ENCODE results near the gene TNFRSF1B. TPM values are rescaled to one million over a fixed set of nuclear protein-coding genes. Genes with fewer than 3 reads are reported as not detected.

The TNFRSF1B gene
- total RNA-seq, 1 donor from 2014 or later = 14.0 TPM

Other genes starting within 250 kb of the TNFRSF1B start
- gene KIAA2013, start 240.6 kb upstream of the TNFRSF1B start, total RNA-seq (ENCODE audit: insufficient read depth, low replicate concordance) = 44.3 TPM
- gene PLOD1, start 232.3 kb upstream of the TNFRSF1B start, total RNA-seq (ENCODE audit: insufficient read depth, low replicate concordance) = 238 TPM
- 25.5 TPM for gene MFN2, start 186.5 kb upstream of the TNFRSF1B start, total RNA-seq (ENCODE audit: insufficient read depth, low replicate concordance)
- 14.0 TPM for gene MIIP, start 147.5 kb upstream of the TNFRSF1B start, total RNA-seq (ENCODE audit: insufficient read depth, low replicate concordance)
- gene TNFRSF8, start 103.7 kb upstream of the TNFRSF1B start, total RNA-seq (ENCODE audit: insufficient read depth, low replicate concordance) = 0.24 TPM
- gene VPS13D, start 63.0 kb downstream of the TNFRSF1B start, total RNA-seq (ENCODE audit: insufficient read depth, low replicate concordance) = 31.3 TPM